Stimulated activated CD8-positive, alpha-beta memory T cell treated with anti-CD3 and anti-CD28 coated beads, Interleukin-4, amount 100 ng/mL, for 24 hours (primary cell): Measurements from ENCODE around the gene NANOS3.

Experiments
- DNase-seq: peaks from one replicate; pipeline ENCODE4 v3.0.0-alpha.2; 2020; ENCODE audit warnings: low read depth

The NANOS3 gene

DNA sequence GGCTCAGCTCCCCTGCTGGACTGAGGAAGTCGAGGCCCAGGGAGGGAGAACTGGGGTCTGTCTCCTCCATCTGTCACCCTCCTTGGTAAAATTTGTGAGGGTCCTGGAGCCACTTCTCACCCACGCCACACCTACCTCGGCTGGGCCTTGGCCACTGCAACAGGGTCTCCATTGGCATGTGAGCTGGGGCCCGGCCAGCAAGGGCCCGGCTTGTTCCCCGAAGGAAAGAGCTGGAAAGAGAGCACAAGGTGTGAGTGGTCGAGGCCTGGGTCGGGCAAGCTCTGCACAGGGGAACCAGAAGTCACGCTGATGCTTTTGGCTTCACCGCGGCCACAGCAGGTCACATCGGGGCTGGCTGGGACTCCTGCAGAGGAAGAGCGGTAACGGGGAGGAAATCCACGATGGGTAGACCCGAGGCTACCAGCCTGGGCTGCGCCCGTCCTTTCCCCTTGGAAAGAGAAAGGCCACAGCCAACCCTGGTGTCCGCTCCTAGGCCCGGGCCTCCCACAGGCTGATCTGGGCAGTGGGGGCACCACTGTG, 9.0 kb downstream of the NANOS3 start:
- DNase-seq = no peak

DNA sequence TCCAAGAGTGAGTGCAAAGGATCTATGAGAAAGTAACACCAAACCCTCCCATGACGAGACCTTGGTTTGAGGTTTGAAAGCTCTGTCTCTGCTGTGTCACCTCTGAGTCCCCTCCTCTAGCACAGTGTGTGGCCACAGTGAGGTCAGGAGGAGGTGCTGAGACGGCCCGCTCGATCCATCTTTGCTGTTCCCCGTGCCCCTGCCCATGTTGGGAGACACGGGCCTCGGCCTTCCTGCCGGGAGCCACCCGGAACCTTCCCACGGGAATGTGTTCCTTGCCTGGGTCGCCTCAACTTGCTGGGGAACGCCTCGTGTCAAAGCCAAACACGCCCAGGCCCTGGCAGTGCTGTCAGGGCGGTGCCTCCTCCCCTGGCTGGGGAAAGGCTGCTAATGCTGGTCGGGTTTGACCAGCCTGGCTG, 10.1 kb downstream of the NANOS3 start:
- no peak for DNase-seq

- DNase-seq = no peak
Measured at GRCh38 chr19:13887517-13887916, 10.6 kb downstream of the NANOS3 start.

- no peak for DNase-seq
Measured at GRCh38 chr19:13888281-13888680, 11.3 kb downstream of the NANOS3 start.

GRCh38 chr19:13890136-13890535, 13.2 kb downstream of the NANOS3 start:
- no peak for DNase-seq

DNA sequence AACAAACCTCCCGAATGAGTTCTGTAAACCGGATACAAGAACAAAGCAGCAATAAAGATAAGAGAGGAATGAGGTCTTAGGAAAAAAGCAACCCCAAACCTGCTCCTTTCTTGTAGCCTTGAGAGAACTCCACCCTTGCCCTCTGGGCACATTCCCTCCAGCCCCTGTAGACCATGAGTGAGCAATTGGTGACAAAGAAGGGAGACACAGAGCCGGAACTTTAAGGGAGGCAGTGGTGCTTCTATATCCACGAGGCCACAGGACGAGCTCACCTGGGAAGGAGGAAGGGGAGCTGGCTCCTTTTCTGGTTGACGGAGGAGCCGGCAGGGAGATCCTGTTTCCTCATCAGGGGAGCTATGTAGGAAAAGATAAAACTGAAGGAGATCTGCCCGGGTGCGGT, 15.9 kb downstream of the NANOS3 start:
- DNase-seq = no peak

- DNase-seq = no peak
Measured at GRCh38 chr19:13894552-13894951, 17.6 kb downstream of the NANOS3 start.

GRCh38 chr19:13896227-13896626, 19.3 kb downstream of the NANOS3 start:
- no peak for DNase-seq

GRCh38 chr19:13899393-13899792, 22.5 kb downstream of the NANOS3 start:
- no peak for DNase-seq

- no peak for DNase-seq
Measured at GRCh38 chr19:13899912-13900584, 23.1 kb downstream of the NANOS3 start.

GRCh38 chr19:13902993-13903555, 26.1 kb downstream of the NANOS3 start:
- no peak for DNase-seq

DNA sequence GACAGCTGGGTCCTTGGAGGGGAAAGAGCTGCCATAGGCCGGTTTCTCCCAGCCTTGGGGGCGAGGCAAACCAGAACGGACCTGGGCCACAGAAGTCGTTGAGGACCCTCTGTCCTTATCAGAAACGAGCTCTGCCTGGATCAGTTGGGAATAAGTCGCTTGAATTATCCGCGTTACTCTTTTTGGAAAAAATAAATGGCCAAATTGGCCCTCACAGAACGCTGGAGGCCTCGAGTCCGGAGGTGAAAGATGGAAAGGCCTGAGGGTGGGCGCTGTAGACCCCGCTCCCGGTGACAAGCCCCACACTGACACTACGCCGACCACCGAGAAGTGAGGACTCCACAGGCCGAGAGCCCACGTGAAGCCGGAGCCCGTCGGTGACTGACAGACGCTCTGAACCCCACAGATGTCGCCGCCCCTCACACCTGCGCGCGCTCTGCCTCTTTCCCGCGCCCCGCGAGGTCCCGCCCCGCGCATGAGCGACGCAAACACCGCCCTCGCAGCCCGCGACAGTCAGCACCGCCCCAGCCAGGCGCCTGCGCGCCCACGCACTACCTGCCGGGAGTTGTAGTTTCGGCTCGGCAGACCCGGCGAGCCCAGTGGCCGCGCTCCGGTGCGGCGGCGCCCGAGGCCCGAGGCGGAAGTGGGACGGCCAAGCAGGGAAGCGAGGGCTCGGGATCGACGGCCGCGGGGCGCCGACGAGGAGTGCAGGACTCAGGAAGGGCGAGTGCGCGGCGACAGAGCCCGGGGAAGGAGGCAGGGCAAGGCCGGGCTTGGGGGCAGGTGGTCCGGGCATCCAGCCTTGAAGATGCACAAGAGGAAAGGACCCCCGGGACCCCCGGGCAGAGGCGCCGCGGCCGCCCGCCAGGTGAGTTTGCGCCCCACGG, 28.9 kb downstream of the NANOS3 start, which contains the start of the genes BRME1 and CC2D1A:
TSS of gene BRME1 (minus strand) at position 484 of the 887 bp plus-strand sequence. CDS start 1,225 bp downstream, outside the sequence.
TSS of gene CC2D1A (plus strand) at position 568 of the 887 bp plus-strand sequence. CDS start at position 809, 241 bp downstream.
- DNase-seq = peak; percentile 95

DNA sequence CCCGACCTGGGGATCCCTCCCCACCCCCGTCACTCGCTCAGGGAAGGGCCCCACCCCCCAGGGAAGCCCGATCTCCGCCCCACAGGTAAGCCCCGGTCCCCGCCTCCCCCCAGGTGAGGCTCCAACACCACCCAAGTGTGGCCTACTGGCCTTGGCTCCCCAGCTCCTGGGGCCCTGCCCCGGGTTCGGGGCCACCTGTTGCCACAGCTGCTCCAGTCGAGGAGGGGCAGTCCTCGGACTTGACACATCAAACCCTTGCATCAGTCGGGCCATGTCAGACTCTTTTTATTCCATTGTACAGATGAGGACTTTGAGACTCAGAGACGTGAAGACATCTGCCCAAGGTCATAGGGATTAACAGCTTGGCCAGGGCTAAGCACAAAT, 29.6 kb downstream of the NANOS3 start:
- no peak for DNase-seq

- DNase-seq = no peak
Measured at GRCh38 chr19:13906910-13907309, 30.0 kb downstream of the NANOS3 start.

DNA sequence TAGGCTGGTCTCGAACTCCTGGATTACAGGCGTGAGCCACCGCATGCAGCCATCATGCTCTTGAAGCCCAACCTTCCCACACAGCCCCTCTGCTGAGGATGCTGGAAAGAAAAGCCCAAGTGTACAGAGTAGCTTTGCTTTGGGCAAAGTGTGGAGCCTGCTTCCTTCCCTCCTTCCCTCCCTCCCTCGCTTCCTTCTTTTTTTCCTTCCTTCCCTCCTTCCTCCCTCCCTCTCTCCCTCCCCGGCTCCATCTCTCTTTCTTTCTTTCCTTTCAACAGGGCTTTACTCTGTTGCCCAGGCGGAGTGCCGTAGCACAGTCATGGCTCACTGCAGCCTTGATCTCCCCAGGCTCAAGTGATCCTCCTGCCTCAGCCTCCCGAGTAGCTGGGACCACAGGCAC, 31.7 kb downstream of the NANOS3 start:
- DNase-seq = no peak

GRCh38 chr19:13909430-13909829, 32.5 kb downstream of the NANOS3 start:
- no peak for DNase-seq

DNA sequence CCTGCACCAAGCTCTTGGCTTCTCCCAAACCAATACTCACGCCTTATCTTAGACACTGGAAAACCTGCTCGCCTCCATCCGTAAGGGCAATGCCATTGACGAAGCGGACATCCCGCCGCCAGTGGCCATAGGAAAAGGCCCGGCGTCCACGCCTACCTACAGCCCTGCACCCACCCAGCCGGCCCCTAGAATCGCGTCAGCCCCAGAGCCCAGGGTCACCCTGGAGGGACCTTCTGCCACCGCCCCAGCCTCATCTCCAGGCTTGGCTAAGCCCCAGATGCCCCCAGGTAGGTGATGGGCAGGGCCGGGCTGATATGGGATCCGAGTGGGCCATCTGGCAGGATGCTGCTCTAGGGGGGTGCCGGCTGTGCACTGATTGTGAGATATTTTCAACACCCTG, 36.4 kb downstream of the NANOS3 start:
- DNase-seq = no peak

DNA sequence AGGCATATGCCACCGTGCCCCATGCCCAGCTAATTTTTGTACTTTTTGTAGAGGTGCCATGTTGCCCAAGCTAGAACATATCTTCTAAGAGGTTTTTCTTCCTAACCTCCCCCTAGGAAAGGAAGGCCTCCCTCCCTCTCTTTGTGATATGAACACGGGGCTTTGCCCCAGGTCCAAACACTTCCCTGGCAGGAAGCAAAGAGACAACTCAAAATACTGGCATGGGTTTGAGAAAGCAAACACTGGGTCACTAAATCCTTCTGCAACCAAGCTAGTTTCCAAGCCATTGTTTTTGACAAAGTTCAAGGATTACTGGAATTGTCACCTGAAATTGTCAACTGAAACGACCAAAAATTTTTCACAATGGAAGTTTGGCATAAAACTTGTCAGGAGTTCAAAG, 37.8 kb downstream of the NANOS3 start:
- DNase-seq = no peak

- DNase-seq = no peak
Measured at GRCh38 chr19:13917888-13918406, 41.0 kb downstream of the NANOS3 start.

DNA sequence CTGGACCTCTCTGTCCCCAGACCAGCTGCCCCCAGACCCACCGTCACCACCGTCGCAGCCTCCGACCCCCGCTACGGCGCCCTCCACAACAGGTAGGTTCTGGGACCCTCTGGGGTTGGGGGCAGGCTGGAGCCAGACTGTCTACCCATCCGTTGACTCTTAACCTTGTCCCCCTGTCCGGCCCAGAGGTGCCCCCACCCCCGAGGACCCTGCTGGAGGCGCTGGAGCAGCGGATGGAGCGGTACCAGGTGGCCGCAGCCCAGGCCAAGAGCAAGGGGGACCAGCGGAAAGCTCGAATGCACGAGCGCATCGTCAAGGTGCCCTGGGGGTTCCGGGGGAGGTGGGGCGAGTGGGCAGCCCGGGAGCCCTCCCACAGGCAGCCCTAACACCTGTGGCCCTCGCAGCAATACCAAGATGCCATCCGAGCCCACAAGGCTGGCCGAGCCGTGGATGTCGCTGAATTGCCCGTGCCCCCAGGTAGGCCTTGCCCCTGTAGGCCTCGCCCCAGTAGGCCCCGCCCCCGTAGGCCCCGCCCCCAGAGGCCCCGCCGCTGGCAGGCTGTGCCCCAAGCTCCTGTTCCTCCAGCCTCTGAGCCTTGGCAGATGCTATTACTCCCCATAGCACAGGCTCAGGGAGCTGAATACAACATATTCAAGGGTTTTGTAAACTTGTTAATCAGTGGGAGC, 41.9 kb downstream of the NANOS3 start:
- no peak for DNase-seq

- DNase-seq = no peak
Measured at GRCh38 chr19:13920524-13920923, 43.6 kb downstream of the NANOS3 start.
